BJ (cell line): Measurements from ENCODE around the gene METTL5. TPM values are rescaled to one million over a fixed set of nuclear protein-coding genes. Genes with fewer than 3 reads are reported as not detected.
"Not testable (repeated sequence)": the region's sequence is repeated elsewhere in the genome, so short reads cannot be mapped to it uniquely, and the experiment has no call there.

Experiments used
- CTCF ChIA-PET: fragments of 350-600 bp; formaldehyde crosslinking; extraction: SDS; loops from one replicate; lab custom pipeline; 2021; ENCODE audit warnings: antibody characterized with exemption, inconsistent platforms; lab: Yijun Ruan, JAX
- POLR2A ChIA-PET: fragments of 300-600 bp; sonication (Branson Sonifier 250); formaldehyde crosslinking; extraction: SDS; loops from one replicate; lab custom pipeline; 2021; ENCODE audit warnings: antibody characterized with exemption; lab: Charles Lee
- DNase-seq: peaks from one replicate; pipeline ENCODE4 v3.0.0-alpha.2; 2011; ENCODE audit warnings: low read depth
- H3K27me3 ChIP-seq: 2 replicates; pipeline ENCODE4 v1.6.0; 2011; ENCODE audit warnings: low read length; ENCODE audit not compliant: control insufficient read depth, insufficient read depth
- H3K36me3 ChIP-seq: 2 replicates; pipeline ENCODE4 v1.5.1; 2011; ENCODE audit warnings: low read length; ENCODE audit not compliant: control insufficient read depth, insufficient read depth
- H3K4me3 ChIP-seq: 2 replicates; pipeline ENCODE4 v1.5.1; 2011; ENCODE audit warnings: low read depth, mild to moderate bottlenecking, control low read depth, low read length
- CTCF ChIP-seq: IDR thresholded peaks from 2 replicates; pipeline ENCODE4 v1.5.1; 2011; ENCODE audit warnings: low read depth, mild to moderate bottlenecking, control low read depth, inconsistent platforms, low read length, moderate library complexity; ENCODE audit not compliant: insufficient read depth
- polyA plus RNA-seq: library from polyadenylated mRNA; depleted of rRNA; stranded (reverse); fragments of >200 nt; gene quantifications from 2 replicates; pipeline ENCODE4 v1.2.3, GENCODE V29; 2011

METTL5 gene
- polyA plus RNA-seq, 1 experiment = 17.3 TPM

DNA sequence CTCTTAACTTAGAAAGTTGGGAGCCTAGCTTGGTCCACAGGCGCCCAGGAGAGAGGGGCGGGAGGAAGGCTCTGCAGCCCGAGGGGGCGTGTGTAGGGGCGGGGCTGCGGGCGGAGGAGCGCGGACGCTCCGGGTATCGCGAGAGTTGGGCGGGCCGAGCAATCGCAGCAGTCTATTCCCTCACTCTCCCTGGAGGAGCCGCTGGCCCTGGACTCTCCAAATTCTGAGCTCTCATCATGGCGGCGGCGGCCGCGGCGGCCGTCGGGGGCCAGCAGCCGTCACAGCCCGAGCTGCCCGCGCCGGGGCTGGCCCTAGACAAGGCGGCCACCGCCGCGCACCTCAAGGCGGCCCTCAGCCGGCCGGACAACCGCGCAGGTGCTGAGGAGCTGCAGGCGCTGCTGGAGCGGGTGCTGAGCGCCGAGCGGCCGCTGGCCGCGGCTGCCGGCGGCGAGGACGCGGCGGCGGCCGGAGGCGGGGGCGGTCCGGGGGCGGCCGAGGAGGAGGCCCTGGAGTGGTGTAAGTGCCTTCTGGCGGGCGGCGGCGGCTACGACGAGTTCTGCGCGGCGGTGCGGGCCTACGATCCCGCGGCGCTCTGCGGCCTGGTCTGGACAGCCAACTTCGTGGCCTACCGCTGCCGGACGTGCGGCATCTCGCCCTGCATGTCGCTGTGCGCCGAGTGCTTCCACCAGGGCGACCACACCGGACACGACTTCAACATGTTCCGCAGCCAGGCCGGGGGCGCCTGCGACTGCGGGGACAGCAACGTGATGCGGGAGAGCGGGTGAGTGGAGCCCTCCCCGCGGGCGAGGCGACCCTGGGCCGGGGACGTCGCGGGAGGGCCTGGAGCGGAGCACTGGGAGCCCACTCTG, 2.8 kb upstream of the METTL5 start, which contains the start of gene UBR3:
TSS of gene UBR3 (plus strand) at position 183 of the 869 bp plus-strand sequence. CDS start at position 237, 54 bp downstream.
- Histone ChIP-seq H3K36me3 (no peaks in the 10 kb centered on the region), H3K27me3 (no peaks in the 10 kb centered on the region), H3K4me3 (peak within 1 kb of the TSS; percentile 99)
- CTCF ChIA-PET = interaction anchor here (0.9 to 2.3 kb wide), 5 partner anchors 15 to 105 kb away, joined by 3 to 5 read pairs (median 4); no protein-coding TSS in a partner anchor
- DNase-seq = peak; percentile 52
- POLR2A ChIA-PET = interaction anchor here (0.6 kb wide), 1 partner anchor 1830 kb away, joined by 3 read pairs; no protein-coding TSS in a partner anchor
- TF ChIP-seq CTCF = 0 out of 2 replicates have a peak, but pooled peaks have one; percentile 19

GRCh38 chr2:169823996-169824372, 721 bp downstream of the METTL5 start:
- POLR2A ChIA-PET = no interaction called here
- Histone ChIP-seq H3K27me3 (no peaks in the 10 kb centered on the region), H3K36me3 (0 out of 2 replicates have a peak, but pooled peaks cover 1% of the 10 kb centered on the region), H3K4me3 (peak overlapping the region; percentile 58)
- TF ChIP-seq CTCF = no peak
- DNase-seq = no peak
- CTCF ChIA-PET = interaction anchor here (0.6 to 2.5 kb wide), 13 partner anchors 9 to 1692 kb away, joined by 3 to 14 read pairs (median 3); no protein-coding TSS in a partner anchor

- no peaks in the 10 kb centered on the region for H3K27me3 ChIP-seq
- DNase-seq = no peak
- no peak overlapping the region for H3K4me3 ChIP-seq
- CTCF ChIA-PET = interaction anchor here (0.6 to 2.0 kb wide), 4 partner anchors 14 to 1789 kb away, joined by 3 to 7 read pairs (median 3); no protein-coding TSS in a partner anchor
- POLR2A ChIA-PET = no interaction called here
- no peak for TF ChIP-seq CTCF
- 0 out of 2 replicates have a peak, but pooled peaks cover 1% of the 10 kb centered on the region for H3K36me3 ChIP-seq
Observed at GRCh38 chr2:169822785-169823392, 1.8 kb downstream of the METTL5 start.

DNA sequence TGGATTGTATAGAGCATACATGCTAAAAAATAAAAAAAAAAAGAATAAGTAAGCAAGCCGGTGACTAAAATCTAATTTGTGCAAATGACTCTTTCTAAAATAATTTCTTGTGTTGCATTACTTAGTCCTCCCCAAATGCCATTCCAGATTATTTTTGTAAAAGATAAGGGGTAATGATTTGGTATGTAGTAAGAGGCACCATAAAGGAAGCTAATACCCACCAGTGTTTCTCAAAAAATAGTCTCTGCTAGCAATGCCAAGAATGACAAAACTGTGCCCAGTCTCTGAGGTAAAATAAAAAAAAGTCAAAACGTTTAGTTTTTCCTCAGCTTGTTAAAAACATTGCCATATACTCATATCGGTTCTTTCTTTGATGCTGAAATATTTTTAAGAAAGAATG, 2.7 kb downstream of the METTL5 start:
- ChIA-PET CTCF (interaction anchor here (1.0 kb wide), 1 partner anchor 1050 kb away, joined by 3 read pairs; no protein-coding TSS in a partner anchor), POLR2A (no interaction called here)
- H3K27me3 ChIP-seq = no peaks in the 10 kb centered on the region
- no peak for TF ChIP-seq CTCF
- no peak for DNase-seq
- H3K4me3 ChIP-seq = no peak overlapping the region
- H3K36me3 ChIP-seq = 0 out of 2 replicates have a peak, but pooled peaks cover 1% of the 10 kb centered on the region

DNA sequence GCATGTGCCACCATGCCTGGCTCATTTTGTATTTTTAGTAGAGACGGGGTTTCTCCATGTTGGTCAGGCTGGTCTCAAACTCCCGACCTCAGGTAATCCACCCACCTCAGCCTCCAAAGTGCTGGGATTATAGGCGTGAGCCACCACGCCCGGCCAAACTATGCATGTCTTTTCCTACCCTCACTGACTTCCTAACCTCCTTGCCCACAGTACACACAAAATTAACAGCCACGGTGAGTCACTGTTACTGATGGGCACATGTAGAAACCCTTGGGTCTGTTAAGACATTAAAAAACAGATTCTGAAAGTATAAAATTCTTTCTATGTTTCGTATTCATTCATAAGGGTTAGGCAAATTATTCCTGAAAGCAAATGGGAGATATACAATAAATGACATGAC, 4.6 kb downstream of the METTL5 start:
- DNase-seq, H3K36me3 ChIP-seq, H3K4me3 ChIP-seq, POLR2A ChIA-PET, CTCF ChIA-PET, H3K27me3 ChIP-seq: not testable (repeated sequence)
